Activated gamma-delta T cell (primary cell): ENCODE results near the gene FAM241B.

Source experiments
- DNase-seq: peaks from one replicate; lab custom pipeline; 2025; lab: John Stamatoyannopoulos, UW

Gene FAM241B

DNA sequence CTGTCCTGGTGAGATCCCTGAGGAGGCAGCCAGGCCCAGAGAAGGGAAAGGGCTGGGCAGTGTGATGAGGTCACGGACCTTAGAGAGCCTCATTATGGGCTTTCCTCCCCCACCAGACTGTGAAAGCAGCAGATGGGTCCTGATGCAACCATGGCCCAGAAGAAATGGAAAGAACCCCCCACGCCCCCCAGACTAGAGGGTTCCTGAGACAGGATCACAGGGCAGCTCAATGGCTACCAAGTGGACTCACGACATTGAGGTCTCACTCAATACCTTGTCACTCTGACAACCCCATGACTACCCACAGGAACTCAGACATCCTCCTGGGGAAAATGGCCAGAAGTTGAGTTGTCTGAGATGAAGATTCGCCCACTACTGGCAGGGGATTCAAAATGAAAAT, 36.7 kb downstream of the FAM241B start:
- DNase-seq, result no peak

GRCh38 chr10:69668721-69669120, 38.7 kb downstream of the FAM241B start:
- DNase-seq, result no peak

- DNase-seq, result no peak
These were observed 39.4 kb downstream of the FAM241B start for GRCh38 chr10:69669409-69669808.

- no peak for DNase-seq
These were observed 43.5 kb downstream of the FAM241B start for GRCh38 chr10:69673521-69673920.

- DNase-seq, result no peak
These were observed 44.7 kb downstream of the FAM241B start for GRCh38 chr10:69674786-69675185.

- DNase-seq, result no peak
These were observed 46.3 kb downstream of the FAM241B start for GRCh38 chr10:69676301-69676700.

GRCh38 chr10:69677985-69678654, 48.1 kb downstream of the FAM241B start:
- DNase-seq, result no peak

- no peak for DNase-seq
These were observed 49.7 kb downstream of the FAM241B start for GRCh38 chr10:69679736-69680135.

DNA sequence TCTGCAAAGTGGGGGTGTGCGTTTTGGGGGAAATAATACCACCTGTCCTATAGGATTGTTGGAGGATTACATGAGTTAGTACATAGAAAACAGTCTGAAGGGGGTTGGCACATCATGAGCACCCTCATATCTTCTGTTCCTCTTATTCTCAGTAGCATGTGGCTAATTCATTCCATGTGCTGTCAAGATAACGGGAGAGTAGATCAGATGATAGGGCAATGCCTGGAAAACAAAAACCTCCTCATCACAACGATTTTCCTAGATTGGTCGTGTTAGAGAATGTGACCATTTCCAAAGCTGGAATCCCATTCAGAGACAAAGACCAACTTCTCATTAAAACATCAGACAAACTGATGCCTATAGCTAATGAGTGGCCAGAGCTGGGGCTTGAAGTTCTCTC, 50.6 kb downstream of the FAM241B start:
- no peak for DNase-seq

- no peak for DNase-seq
These were observed 51.4 kb downstream of the FAM241B start for GRCh38 chr10:69681436-69681835.

DNA sequence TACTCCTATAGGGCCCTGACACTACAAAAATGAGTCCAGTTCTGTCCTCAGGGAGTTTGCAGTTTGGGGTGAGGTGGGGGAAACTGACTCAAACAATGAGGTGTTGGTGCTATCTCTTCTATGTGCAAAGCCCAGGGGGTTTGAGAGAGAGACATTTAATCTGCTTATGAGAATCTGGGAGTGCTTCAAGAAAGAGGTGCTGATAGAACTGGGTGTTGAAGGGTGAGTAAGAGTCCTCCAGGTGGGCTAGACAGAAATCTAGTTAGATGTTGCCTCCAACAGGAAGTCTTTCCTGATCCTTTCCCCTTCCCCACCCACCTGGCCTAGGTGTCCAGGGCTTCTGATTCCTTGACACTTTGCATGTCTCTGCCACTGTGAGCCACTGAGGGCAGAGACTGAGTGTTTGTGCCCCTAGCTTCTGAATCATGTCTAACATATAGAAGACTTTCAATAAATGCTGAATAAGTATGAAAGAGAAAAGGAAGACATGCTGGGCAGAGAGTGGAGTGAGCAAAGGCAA, 53.0 kb downstream of the FAM241B start:
- DNase-seq, result no peak
